GM12878 (cell line): Measurements from ENCODE around the gene KRTAP9-8. TPM values are rescaled to one million over a fixed set of nuclear protein-coding genes. Genes with fewer than 3 reads are reported as not detected.
"Not testable (repeated sequence)": the region's sequence is repeated elsewhere in the genome, so short reads cannot be mapped to it uniquely, and the experiment has no call there.

ENCODE experiments used
- ATAC-seq: fragments of 200-7000 bp; cut with Tn5 transposase; 3 replicates; pipeline ENCODE4 v1.9.1; 2020; ENCODE audit warnings: mild to moderate bottlenecking, moderate library complexity
- BruUV-seq: library from RNA; stranded (reverse); fragments of 400-500 nt; replicated peaks from 2 replicates; lab custom pipeline; 2021; lab: Mats Ljungman, UMichigan
- CTCF ChIA-PET: fragments of 300-600 bp; sonication (Branson Sonifier 250); formaldehyde crosslinking; extraction: SDS; loops from one replicate; lab custom pipeline; 2021; ENCODE audit warnings: inconsistent platforms; lab: Yijun Ruan, JAX
- POLR2A ChIA-PET: fragments of 350-600 bp; formaldehyde crosslinking; extraction: SDS; loops from one replicate; lab custom pipeline; 2021; ENCODE audit warnings: inconsistent platforms; lab: Charles Lee
- RAD21 ChIA-PET: fragments of 300-600 bp; sonication (Branson Sonifier 250); formaldehyde crosslinking; loops from one replicate; lab custom pipeline; 2023; ENCODE audit warnings: antibody characterized with exemption; ENCODE audit not compliant: unreplicated experiment; lab: Charles Lee
- SMC1A ChIA-PET: fragments of 300-600 bp; sonication (Branson Sonifier 250); formaldehyde crosslinking; loops from one replicate; lab custom pipeline; 2023; ENCODE audit not compliant: unreplicated experiment, uncharacterized antibody; lab: Charles Lee
- DNase-seq: peaks from one replicate; pipeline ENCODE4 v3.0.0-alpha.2; 2011; ENCODE audit warnings: low read depth, low spot score
- FAIRE-seq: peaks from 3 replicates; lab custom pipeline; 2011; peaks lifted over from hg19 to GRCh38; lab: Jason Lieb, UNC
- H2AFZ ChIP-seq: 2 replicates; pipeline ENCODE4 v1.6.0; 2011; ENCODE audit warnings: low read depth, low read length, control low read depth; ENCODE audit not compliant: control insufficient read depth
- H3K27ac ChIP-seq: 2 replicates; pipeline ENCODE4 v1.5.1; 2011; ENCODE audit warnings: control low read depth; ENCODE audit not compliant: control insufficient read depth, insufficient read depth
- H3K27me3 ChIP-seq, 2 experiments: replicated peaks in 1 of 2; 2 replicates each; pipeline versions ENCODE4 v1.6.0 to v1.6.1; 2011; ENCODE audit warnings: low read length in 1 of 2; ENCODE audit not compliant: control insufficient read depth in 2 of 2, insufficient read depth in 2 of 2
- H3K36me3 ChIP-seq, 2 experiments: 2 replicates each; pipeline ENCODE4 v1.5.1; 2011; ENCODE audit warnings: low read length in 1 of 2; ENCODE audit not compliant: control insufficient read depth in 2 of 2, insufficient read depth in 2 of 2
- H3K4me1 ChIP-seq: 2 replicates; pipeline ENCODE4 v1.6.1; 2011; ENCODE audit warnings: mild to moderate bottlenecking, low read length, moderate library complexity, mixed read lengths; ENCODE audit not compliant: control insufficient read depth, insufficient read depth
- H3K4me2 ChIP-seq: 2 replicates; pipeline ENCODE4 v1.6.0; 2011; ENCODE audit warnings: control low read depth; ENCODE audit not compliant: control insufficient read depth, insufficient read depth
- H3K4me3 ChIP-seq: fragments of 200-600 bp; sonication (generic); 2 replicates; pipeline ENCODE4 v1.5.1; 2016
- H3K79me2 ChIP-seq: 2 replicates; pipeline ENCODE4 v1.6.0; 2011; ENCODE audit warnings: low read length; ENCODE audit not compliant: control insufficient read depth, insufficient read depth
- H3K9ac ChIP-seq: 2 replicates; pipeline ENCODE4 v1.8.0; 2011; ENCODE audit warnings: low read length, control low read depth, mixed read lengths; ENCODE audit not compliant: control insufficient read depth, insufficient read depth
- H3K9me3 ChIP-seq: replicated peaks from 3 replicates; pipeline ENCODE4 v1.5.1; 2011; ENCODE audit warnings: mild to moderate bottlenecking, low read length; ENCODE audit not compliant: control insufficient read depth, insufficient read depth
- H4K20me1 ChIP-seq: 2 replicates; pipeline ENCODE4 v1.6.0; 2011; ENCODE audit not compliant: control insufficient read depth, insufficient read depth
- CBX3 ChIP-seq: fragments of 200-600 bp; sonication (generic); IDR thresholded peaks from 2 replicates; pipeline ENCODE4 v1.6.1; 2016; ENCODE audit warnings: low read depth, borderline replicate concordance
- CHD2 ChIP-seq: IDR thresholded peaks from 2 replicates; pipeline ENCODE4 v1.6.1; 2011; ENCODE audit warnings: low read depth, low read length, improper control_type of control experiment, borderline replicate concordance
- CTCF ChIP-seq, 3 experiments: IDR thresholded peaks in 2 of 3; conservative IDR thresholded peaks in 1 of 3; 2 replicates each; pipeline ENCODE4 v1.5.1; 2011; ENCODE audit warnings: low read depth in 3 of 3, low read length in 3 of 3, mild to moderate bottlenecking in 3 of 3, control low read depth in 2 of 3, moderate library complexity in 2 of 3, inconsistent platforms in 1 of 3, mixed read lengths in 1 of 3; ENCODE audit not compliant: control insufficient read depth in 2 of 3, insufficient read depth in 1 of 3; ENCODE audit errors: extremely low read depth in 1 of 3
- GATAD2B ChIP-seq: fragments of 450-650 bp; conservative IDR thresholded peaks from 2 replicates; pipeline ENCODE4 v1.6.1; 2017; ENCODE audit warnings: low read depth, mild to moderate bottlenecking, moderate library complexity
- IKZF2 ChIP-seq, 2 experiments: fragments of 450-650 bp; IDR thresholded peaks; 2 replicates each; pipeline ENCODE4 v1.6.1; 2017; ENCODE audit warnings: mild to moderate bottlenecking in 2 of 2, moderate library complexity in 2 of 2
- RELA ChIP-seq: fragments of 450-650 bp; IDR thresholded peaks from 2 replicates; pipeline ENCODE4 v1.8.0; 2014; ENCODE audit warnings: borderline replicate concordance; ENCODE audit not compliant: partially characterized antibody
- WGBS: methylation state at CpG from one replicate; pipeline ENCODE4 v1.1.6; 2016; ENCODE audit warnings: low lambda C conversion rate; ENCODE audit not compliant: insufficient replicate concordance, insufficient coverage; ENCODE audit errors: missing lambda C conversion rate; 5-methylcytosine and 5-hydroxymethylcytosine counted together
- in situ Hi-C: fragments of 300-500 bp; cut with MboI; formaldehyde crosslinking; loops from 9 replicates; pipeline ENCODE4 v1.14.3; 2018; ENCODE audit warnings: mixed read lengths
- intact Hi-C: fragments of 100-400 bp; cut with micrococcal nuclease; formaldehyde crosslinking; loops from one replicate; pipeline ENCODE4 v1.14.2; 2022; ENCODE audit not compliant: unreplicated experiment
- polyA plus RNA-seq, 11 experiments: library from polyadenylated mRNA; depleted of rRNA in 4 of 11; unstranded in 6 of 11; stranded (reverse) in 5 of 11; fragments of >200 nt; fragmentation: Nextera tagmentation in 4 of 11; fragmentation: Illumina TruSeq in 1 of 11; extraction: Ambion mirVana in 4 of 11; extraction: Trizol in 1 of 11; gene quantifications; 1 replicate in 1 of 11; 2 replicates in 10 of 11; pipeline versions ENCODE4 v1.2.1 to v1.2.3, GENCODE V29; 2011 to 2016; ENCODE audit warnings: inconsistent platforms in 2 of 11, missing spikeins in 2 of 11, low read depth in 1 of 11
- total RNA-seq, 4 experiments: library from RNA; depleted of rRNA in 3 of 4; stranded (reverse); fragments of >200 nt in 3 of 4; fragmentation: Illumina TruSeq in 1 of 4; extraction: Trizol in 1 of 4; gene quantifications; 2 replicates each; pipeline versions ENCODE4 v1.2.1 to v1.2.3, GENCODE V29; 2013 to 2021

KRTAP9-8 gene
- total and polyA plus RNA-seq, 10 of the 15 experiments (the other 5 are each of a cell fraction or from before 2014, with no cell fraction given), result not detected

GRCh38 chr17:41271858-41272257 lies 34.1 kb downstream of the KRTAP9-8 start:
- Histone ChIP-seq H3K4me1 (no peaks in the 10 kb centered on the region), H3K9ac (no peak overlapping the region), H3K4me3 (no peak overlapping the region), H4K20me1 (no peaks in the 10 kb centered on the region), H3K27me3 (no peaks in the 10 kb centered on the region)
- SMC1A ChIA-PET, result no interaction called here
- no TSS peak for BruUV-seq
- POLR2A ChIA-PET, result no interaction called here
- RAD21 ChIA-PET, result no interaction called here
- no peak for TF ChIP-seq CBX3
- no peak for TF ChIP-seq CHD2
- TF ChIP-seq CTCF (IDR thresholded peaks at IDR 0.05 in 2 of 3, conservative IDR thresholded peaks at IDR 0.05 in 1 of 3; ENCODE audit: control insufficient read depth in 2 of 3, extremely low read depth in 1 of 3, insufficient read depth in 1 of 3, low read depth in 3 of 3, low read length in 3 of 3), result no peak
- no peak for TF ChIP-seq GATAD2B
- no peak for TF ChIP-seq IKZF2 (IDR thresholded peaks at IDR 0.05)
- TF ChIP-seq RELA, result no peak
- TF ChIP-seq, all 136 proteins: peak for 0
- intact Hi-C loops, result no loop called here
- Histone ChIP-seq H3K36me3 (no peaks in the 10 kb centered on the region), H3K9me3 (no peaks in the 10 kb centered on the region), H2AFZ (no peak overlapping the region), H3K79me2 (no peaks in the 10 kb centered on the region), H3K27ac (no peak overlapping the region), H3K4me2 (no peak overlapping the region)
- DNase-seq, result no peak
- no peak for ATAC-seq
- in situ Hi-C loops, result no loop called here
- no CpG with 5 or more reads among the region's 1 CpG for WGBS
- CTCF ChIA-PET, result no interaction called here
- FAIRE-seq, result no peak

GRCh38 chr17:41275648-41276190 lies 37.9 kb downstream of the KRTAP9-8 start, which contains the start of gene KRTAP9-7:
Gene KRTAP9-7 (plus strand): TSS chr17:41275698. CDS start chr17:41275698, 0 bp downstream.
- CTCF ChIA-PET, POLR2A ChIA-PET, SMC1A ChIA-PET, H2AFZ ChIP-seq, H3K79me2 ChIP-seq, H3K4me2 ChIP-seq, H3K9me3 ChIP-seq, RAD21 ChIA-PET, H3K27me3 ChIP-seq, H3K36me3 ChIP-seq, H3K27ac ChIP-seq, FAIRE-seq, H4K20me1 ChIP-seq, H3K4me1 ChIP-seq, ATAC-seq, H3K9ac ChIP-seq, BruUV-seq, intact Hi-C loops, H3K4me3 ChIP-seq, in situ Hi-C loops, DNase-seq: not testable (repeated sequence)
- 0% methylated on average over 3 of the region's 3 CpGs for WGBS
